ENCODE results near the gene NEK6. TPM values are rescaled to one million over a fixed set of nuclear protein-coding genes. Genes with fewer than 3 reads are reported as not detected.

NEK6 gene
- total RNA-seq, 1 donor from 2014 or later = 124 TPM

- DNase-seq (ENCODE audit: low read depth) = no peak
These were observed 141.7 kb downstream of the NEK6 start for GRCh38 chr9:124399323-124399967.

- DNase-seq (ENCODE audit: low read depth) = no peak
These were observed 142.5 kb downstream of the NEK6 start for GRCh38 chr9:124399968-124400940.

Other genes with a start within 250 kb of the NEK6 start
- gene LHX2, start 246.2 kb upstream of the NEK6 start, total RNA-seq = not detected in 2 replicates
- gene PSMB7, start 157.5 kb downstream of the NEK6 start, total RNA-seq = 94.6 and 231 TPM in 2 replicates
- gene ADGRD2, start 192.5 kb downstream of the NEK6 start, total RNA-seq = not detected in 2 replicates
- gene NR5A1, start 249.4 kb downstream of the NEK6 start, total RNA-seq = not detected in 2 replicates